DMS153 treated with DMSO at 0.1 percent for 48 hours (cell line): ENCODE measurements around the gene KIF5A.

Source experiments
- DNase-seq: peaks from one replicate; lab custom pipeline; 2025; ENCODE audit not compliant: unreplicated experiment; lab: John Stamatoyannopoulos, UW

The KIF5A gene

GRCh38 chr12:57604992-57605810 lies 55.4 kb downstream of the KIF5A start:
- DNase-seq: no peak

- DNase-seq: no peak
These were observed 56.0 kb downstream of the KIF5A start for GRCh38 chr12:57605811-57606311.

- no peak for DNase-seq
These were observed 56.6 kb downstream of the KIF5A start for GRCh38 chr12:57606399-57606798.

- DNase-seq: no peak
These were observed 57.0 kb downstream of the KIF5A start for GRCh38 chr12:57606821-57607220.

- DNase-seq: no peak
These were observed 58.3 kb downstream of the KIF5A start for GRCh38 chr12:57607958-57608663.

GRCh38 chr12:57609101-57609780 lies 59.4 kb downstream of the KIF5A start:
- DNase-seq: no peak

GRCh38 chr12:57609781-57610553 lies 60.1 kb downstream of the KIF5A start:
- no peak for DNase-seq

- no peak for DNase-seq
These were observed 60.8 kb downstream of the KIF5A start for GRCh38 chr12:57610554-57611107.

GRCh38 chr12:57611108-57611826 lies 61.4 kb downstream of the KIF5A start, which contains the start of gene ARHGEF25:
Gene ARHGEF25 (plus strand): TSS chr12:57611435. CDS start chr12:57611895, 460 bp downstream.
- no peak for DNase-seq

GRCh38 chr12:57611827-57612710 lies 62.2 kb downstream of the KIF5A start:
- DNase-seq: no peak

GRCh38 chr12:57612711-57613426 lies 63.0 kb downstream of the KIF5A start:
- no peak for DNase-seq

- DNase-seq: no peak
These were observed 63.7 kb downstream of the KIF5A start for GRCh38 chr12:57613427-57614109.

GRCh38 chr12:57614178-57614947 lies 64.5 kb downstream of the KIF5A start:
- no peak for DNase-seq

- DNase-seq: no peak
These were observed 65.2 kb downstream of the KIF5A start for GRCh38 chr12:57614948-57615500.

GRCh38 chr12:57615637-57616036 lies 65.8 kb downstream of the KIF5A start:
- DNase-seq: no peak

GRCh38 chr12:57616383-57617101 lies 66.7 kb downstream of the KIF5A start:
- DNase-seq: no peak
